ENCODE data around the gene COL23A1.

The COL23A1 gene

DNA sequence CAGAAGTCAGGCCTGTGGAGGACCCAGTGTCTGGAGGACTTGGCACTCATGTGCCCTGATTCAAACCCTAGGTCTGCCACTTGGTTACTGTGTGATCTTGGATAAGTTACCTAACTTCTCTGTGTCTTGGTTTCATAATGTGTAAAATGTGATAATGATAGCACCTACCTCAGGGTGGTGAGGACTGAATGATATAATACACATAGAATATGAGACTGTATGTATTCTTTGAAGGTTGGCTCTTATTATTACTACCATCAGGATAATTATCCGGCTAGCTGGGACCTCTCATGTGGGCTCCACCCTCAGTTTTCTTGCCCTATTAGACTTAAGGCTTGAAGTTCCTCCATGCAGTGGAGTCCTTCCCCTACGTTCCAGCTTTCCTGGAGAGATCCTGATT, 172.2 kb downstream of the COL23A1 start:
- Histone ChIP-seq H3K36me3 (ENCODE audit: control insufficient read depth in 2 of 2, insufficient read depth in 1 of 2, low read length in 2 of 2) (no peaks in the 10 kb centered on the region), H3K27ac (ENCODE audit: extremely low read depth, low read depth, low read length) (no peak overlapping the region), H3K4me3 (ENCODE audit: low read depth, low read length) (no peak overlapping the region), H3K9me3 (ENCODE audit: control insufficient read depth, insufficient read depth, low read depth, low read length) (no peaks in the 10 kb centered on the region), H3K4me1 (ENCODE audit: control insufficient read depth, insufficient read depth, low read length) (no peaks in the 10 kb centered on the region)
- CTCF ChIA-PET, result interaction anchor here (0.6 kb wide), 1 partner anchor 43 kb away, joined by 3 read pairs; no protein-coding TSS in a partner anchor
- POLR2A ChIA-PET, result no interaction called here
- TF ChIP-seq ZNF2 (tag by site-specific recombination; IDR thresholded peaks at IDR 0.05) (no peak), ZNF202 (tag by site-specific recombination; IDR thresholded peaks at IDR 0.05; ENCODE audit: borderline replicate concordance) (no peak), ZNF416 (tag by site-specific recombination; IDR thresholded peaks at IDR 0.05) (no peak), SETDB1 (IDR thresholded peaks at IDR 0.05; ENCODE audit: insufficient read length, low read length) (no peak), PRDM1 (tag by site-specific recombination; IDR thresholded peaks at IDR 0.05) (no peak), ZNF292 (tag by site-specific recombination; IDR thresholded peaks at IDR 0.05; ENCODE audit: borderline replicate concordance, low read depth) (no peak), ZNF621 (tag by site-specific recombination; IDR thresholded peaks at IDR 0.05) (no peak), ZNF792 (tag by site-specific recombination; IDR thresholded peaks at IDR 0.05) (no peak), YY1 (tag by site-specific recombination; IDR thresholded peaks at IDR 0.05) (no peak), ZNF776 (tag by site-specific recombination; IDR thresholded peaks at IDR 0.05; ENCODE audit: borderline replicate concordance) (no peak), ZNF354C (tag by site-specific recombination; IDR thresholded peaks at IDR 0.05; ENCODE audit: borderline replicate concordance, low read depth) (no peak), ZNF530 (tag by site-specific recombination; IDR thresholded peaks at IDR 0.05; ENCODE audit: low read depth) (no peak), ZNF266 (tag by site-specific recombination; IDR thresholded peaks at IDR 0.05; ENCODE audit: low read depth) (no peak), ZBTB21 (tag by site-specific recombination; IDR thresholded peaks at IDR 0.05) (no peak), ZNF600 (tag by site-specific recombination; IDR thresholded peaks at IDR 0.05) (no peak), KLF8 (tag by site-specific recombination; IDR thresholded peaks at IDR 0.05) (no peak), ZNF184 (tag by site-specific recombination; IDR thresholded peaks at IDR 0.05) (no peak)
- TF ChIP-seq, protein P1, sequence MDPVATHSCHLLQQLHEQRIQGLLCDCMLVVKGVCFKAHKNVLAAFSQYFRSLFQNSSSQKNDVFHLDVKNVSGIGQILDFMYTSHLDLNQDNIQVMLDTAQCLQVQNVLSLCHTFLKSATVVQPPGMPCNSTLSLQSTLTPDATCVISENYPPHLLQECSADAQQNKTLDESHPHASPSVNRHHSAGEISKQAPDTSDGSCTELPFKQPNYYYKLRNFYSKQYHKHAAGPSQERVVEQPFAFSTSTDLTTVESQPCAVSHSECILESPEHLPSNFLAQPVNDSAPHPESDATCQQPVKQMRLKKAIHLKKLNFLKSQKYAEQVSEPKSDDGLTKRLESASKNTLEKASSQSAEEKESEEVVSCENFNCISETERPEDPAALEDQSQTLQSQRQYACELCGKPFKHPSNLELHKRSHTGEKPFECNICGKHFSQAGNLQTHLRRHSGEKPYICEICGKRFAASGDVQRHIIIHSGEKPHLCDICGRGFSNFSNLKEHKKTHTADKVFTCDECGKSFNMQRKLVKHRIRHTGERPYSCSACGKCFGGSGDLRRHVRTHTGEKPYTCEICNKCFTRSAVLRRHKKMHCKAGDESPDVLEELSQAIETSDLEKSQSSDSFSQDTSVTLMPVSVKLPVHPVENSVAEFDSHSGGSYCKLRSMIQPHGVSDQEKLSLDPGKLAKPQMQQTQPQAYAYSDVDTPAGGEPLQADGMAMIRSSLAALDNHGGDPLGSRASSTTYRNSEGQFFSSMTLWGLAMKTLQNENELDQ (tag by site-specific recombination; IDR thresholded peaks at IDR 0.05; ENCODE audit: low read depth), result no peak

DNA sequence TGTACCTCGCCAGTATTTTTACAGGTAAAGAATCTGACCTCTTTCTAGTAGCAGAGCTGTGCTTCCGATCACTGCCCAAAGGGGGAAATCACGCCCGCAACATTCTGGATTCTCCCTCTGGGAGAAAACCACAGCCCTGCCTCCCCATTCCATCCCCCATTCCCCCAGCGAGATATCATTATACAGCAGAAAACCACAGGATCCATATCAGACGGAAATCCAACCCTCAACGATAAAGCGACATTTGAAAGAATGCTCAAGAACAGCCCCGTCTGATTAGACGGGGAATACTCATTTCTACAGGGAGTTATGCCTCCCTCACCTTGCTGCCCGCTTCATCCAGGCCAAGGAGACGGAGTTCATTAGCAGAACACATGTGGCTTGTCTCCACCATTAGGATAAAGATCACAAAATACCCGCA, 172.8 kb downstream of the COL23A1 start:
- no peak for TF ChIP-seq ZNF174 (tag by site-specific recombination; IDR thresholded peaks at IDR 0.05)
- TF ChIP-seq HOXC10 (CRISPR knock-in tag; IDR thresholded peaks at IDR 0.05), result no peak
- TF ChIP-seq, protein P2, sequence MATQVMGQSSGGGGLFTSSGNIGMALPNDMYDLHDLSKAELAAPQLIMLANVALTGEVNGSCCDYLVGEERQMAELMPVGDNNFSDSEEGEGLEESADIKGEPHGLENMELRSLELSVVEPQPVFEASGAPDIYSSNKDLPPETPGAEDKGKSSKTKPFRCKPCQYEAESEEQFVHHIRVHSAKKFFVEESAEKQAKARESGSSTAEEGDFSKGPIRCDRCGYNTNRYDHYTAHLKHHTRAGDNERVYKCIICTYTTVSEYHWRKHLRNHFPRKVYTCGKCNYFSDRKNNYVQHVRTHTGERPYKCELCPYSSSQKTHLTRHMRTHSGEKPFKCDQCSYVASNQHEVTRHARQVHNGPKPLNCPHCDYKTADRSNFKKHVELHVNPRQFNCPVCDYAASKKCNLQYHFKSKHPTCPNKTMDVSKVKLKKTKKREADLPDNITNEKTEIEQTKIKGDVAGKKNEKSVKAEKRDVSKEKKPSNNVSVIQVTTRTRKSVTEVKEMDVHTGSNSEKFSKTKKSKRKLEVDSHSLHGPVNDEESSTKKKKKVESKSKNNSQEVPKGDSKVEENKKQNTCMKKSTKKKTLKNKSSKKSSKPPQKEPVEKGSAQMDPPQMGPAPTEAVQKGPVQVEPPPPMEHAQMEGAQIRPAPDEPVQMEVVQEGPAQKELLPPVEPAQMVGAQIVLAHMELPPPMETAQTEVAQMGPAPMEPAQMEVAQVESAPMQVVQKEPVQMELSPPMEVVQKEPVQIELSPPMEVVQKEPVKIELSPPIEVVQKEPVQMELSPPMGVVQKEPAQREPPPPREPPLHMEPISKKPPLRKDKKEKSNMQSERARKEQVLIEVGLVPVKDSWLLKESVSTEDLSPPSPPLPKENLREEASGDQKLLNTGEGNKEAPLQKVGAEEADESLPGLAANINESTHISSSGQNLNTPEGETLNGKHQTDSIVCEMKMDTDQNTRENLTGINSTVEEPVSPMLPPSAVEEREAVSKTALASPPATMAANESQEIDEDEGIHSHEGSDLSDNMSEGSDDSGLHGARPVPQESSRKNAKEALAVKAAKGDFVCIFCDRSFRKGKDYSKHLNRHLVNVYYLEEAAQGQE (tag by site-specific recombination; IDR thresholded peaks at IDR 0.05), result no peak
- TF ChIP-seq ZNF266 (tag by site-specific recombination; IDR thresholded peaks at IDR 0.05; ENCODE audit: low read depth), result no peak
- TF ChIP-seq SP3 (tag by site-specific recombination; IDR thresholded peaks at IDR 0.05), result no peak
- no peak for TF ChIP-seq RBAK (tag by site-specific recombination; IDR thresholded peaks at IDR 0.05)
- TF ChIP-seq ZNF112 (tag by site-specific recombination; IDR thresholded peaks at IDR 0.05), result no peak
- no peak for TF ChIP-seq GLI4 (tag by site-specific recombination; IDR thresholded peaks at IDR 0.05)
- TF ChIP-seq ZNF658 (tag by site-specific recombination; IDR thresholded peaks at IDR 0.05), result no peak
- TF ChIP-seq ZNF394 (tag by site-specific recombination; IDR thresholded peaks at IDR 0.05; ENCODE audit: borderline replicate concordance), result no peak
- no peak for TF ChIP-seq ZNF10 (tag by site-specific recombination; IDR thresholded peaks at IDR 0.05)
- TF ChIP-seq ZNF48 (tag by site-specific recombination; IDR thresholded peaks at IDR 0.05), result no peak

More for the DNA sequence above, 172.8 kb downstream of the COL23A1 start:
- Histone ChIP-seq H3K27ac (ENCODE audit: extremely low read depth, low read depth, low read length) (no peak overlapping the region), H3K4me1 (ENCODE audit: control insufficient read depth, insufficient read depth, low read length) (no peaks in the 10 kb centered on the region), H3K9me3 (ENCODE audit: control insufficient read depth, insufficient read depth, low read depth, low read length) (no peaks in the 10 kb centered on the region), H3K36me3 (ENCODE audit: control insufficient read depth in 2 of 2, insufficient read depth in 1 of 2, low read length in 2 of 2) (no peaks in the 10 kb centered on the region), H3K4me3 (ENCODE audit: low read depth, low read length) (no peak overlapping the region)
- ChIA-PET POLR2A (no interaction called here), CTCF (no interaction called here)

Data from HEK293 (cell line).